Measurements from ENCODE around the gene TMEM179B.
"Not testable (repeated sequence)": the region's sequence is repeated elsewhere in the genome, so short reads cannot be mapped to it uniquely, and the experiment has no call there.

TMEM179B gene

DNA sequence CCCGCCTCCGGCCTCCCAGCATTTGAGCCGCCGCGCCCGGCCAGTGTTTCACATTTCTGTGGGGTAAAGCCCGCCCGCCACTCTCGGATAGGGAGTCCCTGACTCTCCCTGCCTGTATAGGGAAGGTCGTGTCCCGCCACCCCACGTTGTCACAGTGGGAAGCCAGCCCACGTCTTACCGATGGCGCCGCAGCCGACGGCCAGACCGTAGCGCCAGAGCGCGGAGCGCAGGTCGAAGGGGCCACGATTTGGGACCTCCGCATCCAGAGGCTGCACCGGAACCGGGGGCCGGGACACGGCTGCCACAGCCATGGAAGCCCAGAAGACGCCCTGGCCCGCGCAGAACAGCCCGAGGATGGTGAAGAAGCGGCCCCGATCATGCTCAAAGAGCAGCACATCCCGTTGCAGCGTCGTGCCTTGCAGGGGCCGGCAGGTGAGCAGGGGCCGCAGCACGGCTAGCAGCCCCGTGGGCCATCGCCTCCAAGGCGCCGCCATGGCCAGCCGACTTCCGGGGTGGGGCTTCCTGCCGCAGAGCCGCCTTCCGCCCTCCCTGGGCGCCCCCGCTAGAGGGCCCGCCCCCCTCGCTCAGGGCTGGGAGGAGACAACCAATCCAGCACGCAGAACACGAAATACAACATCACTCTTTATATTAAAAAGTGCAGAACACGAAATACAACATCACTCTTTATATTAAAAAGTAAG is 4.4 kb downstream of the TMEM179B start, which contains the start of gene TMEM223:
TMEM223 (minus strand) TSS at position 506 of the 701 bp plus-strand sequence; CDS start at position 494, 12 bp downstream.
- DNase-seq, result peak; percentile 76

DNA sequence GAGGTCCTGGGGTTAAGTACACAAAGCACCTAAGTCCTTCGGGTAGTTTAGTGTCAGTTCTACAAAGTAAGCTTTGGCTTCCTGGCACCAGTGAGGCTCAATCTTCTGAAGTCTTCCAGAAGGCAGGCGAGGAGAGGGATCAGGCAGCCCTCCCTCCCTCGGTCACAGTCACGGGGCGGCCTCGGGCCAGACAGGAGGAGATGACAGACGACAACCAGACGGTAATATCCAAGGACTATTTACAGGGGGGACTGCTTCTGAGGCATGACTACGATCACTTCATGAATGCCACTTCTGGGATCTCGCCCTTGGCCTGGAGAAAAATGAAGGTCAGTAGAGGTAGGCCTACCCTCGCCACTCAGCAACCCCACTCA is 5.0 kb downstream of the TMEM179B start:
- no peak for DNase-seq

DNA sequence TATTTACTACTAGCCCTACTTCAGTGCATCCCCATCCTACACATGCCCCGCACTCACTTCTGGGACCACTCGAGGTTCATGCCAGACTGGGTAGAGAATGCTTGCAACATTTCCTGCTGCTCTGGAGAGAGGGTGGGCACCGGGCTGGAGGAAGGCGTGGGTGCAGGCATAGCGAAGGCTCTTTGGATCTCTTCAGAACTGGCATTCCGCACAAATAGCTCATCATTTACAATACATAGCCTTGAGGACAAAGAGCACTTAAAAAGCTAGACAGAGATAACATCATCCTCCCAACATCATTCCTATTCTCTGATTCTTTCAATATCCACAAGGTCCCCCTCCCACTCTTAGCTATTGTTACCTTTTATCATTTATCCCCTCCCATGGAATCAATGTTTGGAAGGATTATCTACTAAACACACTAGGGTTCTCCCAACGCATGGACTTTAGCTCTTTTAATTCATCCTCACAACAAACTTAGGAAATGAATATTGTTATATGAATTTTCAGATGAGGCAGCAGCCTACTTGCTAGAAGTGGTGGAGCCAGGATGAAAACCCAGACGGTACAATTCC is 7.1 kb downstream of the TMEM179B start:
- DNase-seq, result no peak

- DNase-seq, result no peak
Observed at GRCh38 chr11:62796281-62796680, 9.1 kb downstream of the TMEM179B start.

- no peak for DNase-seq
Observed at GRCh38 chr11:62799486-62799885, 12.3 kb downstream of the TMEM179B start.

DNA sequence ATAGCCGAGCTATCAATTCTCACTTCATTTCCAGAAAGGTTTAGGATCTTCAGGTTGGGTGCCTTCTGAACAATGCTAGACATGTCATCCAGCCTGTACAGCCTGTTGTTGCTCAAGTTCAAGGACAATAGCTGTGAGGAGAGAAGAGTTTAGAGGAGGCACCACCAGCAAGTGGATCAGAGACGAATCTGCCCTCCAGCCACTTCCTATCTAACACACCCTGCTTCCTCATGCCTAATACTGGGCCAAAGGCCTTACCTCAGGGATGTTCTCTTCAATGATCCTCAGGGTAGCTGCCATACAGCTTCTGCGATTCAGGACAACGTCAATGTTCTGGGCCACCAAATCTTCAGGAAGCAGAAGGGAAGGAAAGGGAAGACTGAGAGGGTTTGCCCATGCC is 13.9 kb downstream of the TMEM179B start:
- DNase-seq, result no peak

GRCh38 chr11:62804310-62805075 is 17.3 kb downstream of the TMEM179B start:
- peak; percentile 31 for DNase-seq

GRCh38 chr11:62805076-62805892 is 18.1 kb downstream of the TMEM179B start, which contains the start of gene NXF1:
Gene NXF1, minus strand, starts transcription at chr11:62805440. Its CDS starts 84 bp downstream, at chr11:62805356.
- DNase-seq, result peak; percentile 96

DNA sequence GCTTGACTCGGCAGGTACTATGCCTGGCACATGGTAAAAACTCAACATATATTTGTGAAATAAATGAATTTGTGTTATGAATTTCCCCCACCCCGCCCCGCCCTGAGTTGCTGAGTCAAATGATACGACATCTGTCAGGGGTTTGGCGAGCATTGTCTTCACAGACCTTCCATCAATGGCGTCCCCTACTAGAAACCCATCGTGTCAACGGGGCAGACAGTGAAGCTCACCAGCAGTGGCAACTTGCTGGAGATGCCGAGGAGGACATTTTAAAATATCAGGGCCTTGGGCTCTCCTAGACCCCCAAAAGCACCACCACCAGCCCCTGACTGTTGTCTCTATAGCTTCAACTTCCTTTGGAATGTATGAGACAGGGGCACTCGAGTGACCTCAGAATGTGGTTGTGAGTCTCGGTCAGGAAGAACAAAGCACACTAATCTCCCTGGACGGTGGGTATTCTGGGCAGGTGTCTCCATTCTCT is 18.8 kb downstream of the TMEM179B start:
- DNase-seq, result peak; percentile 62

- DNase-seq, result no peak
Observed at GRCh38 chr11:62806611-62807121, 19.5 kb downstream of the TMEM179B start.

GRCh38 chr11:62810748-62811147 is 23.5 kb downstream of the TMEM179B start:
- DNase-seq, result no peak

- no peak for DNase-seq
Observed at GRCh38 chr11:62811659-62812058, 24.5 kb downstream of the TMEM179B start.

DNA sequence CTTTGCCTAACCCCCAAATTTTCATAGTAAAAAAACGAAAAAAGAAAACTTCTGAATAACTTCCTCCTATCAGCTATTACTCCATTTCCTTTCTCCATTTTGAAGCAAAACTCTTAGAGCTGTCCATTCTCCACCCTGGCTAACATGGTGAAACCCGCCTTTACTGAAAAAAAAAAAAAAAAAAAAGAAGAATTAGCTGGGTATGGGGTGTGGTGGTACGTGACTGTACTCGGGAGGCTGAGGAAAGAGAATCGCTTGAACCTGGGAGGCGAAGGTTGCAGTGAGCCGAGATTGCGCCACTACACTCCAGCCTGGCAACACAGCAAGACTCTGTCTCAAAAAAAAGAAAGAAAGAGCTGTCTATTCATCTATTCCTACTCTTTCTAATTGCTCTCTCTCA is 29.4 kb downstream of the TMEM179B start:
- DNase-seq, result no peak

GRCh38 chr11:62817129-62817528 is 29.9 kb downstream of the TMEM179B start:
- DNase-seq, result no peak

DNA sequence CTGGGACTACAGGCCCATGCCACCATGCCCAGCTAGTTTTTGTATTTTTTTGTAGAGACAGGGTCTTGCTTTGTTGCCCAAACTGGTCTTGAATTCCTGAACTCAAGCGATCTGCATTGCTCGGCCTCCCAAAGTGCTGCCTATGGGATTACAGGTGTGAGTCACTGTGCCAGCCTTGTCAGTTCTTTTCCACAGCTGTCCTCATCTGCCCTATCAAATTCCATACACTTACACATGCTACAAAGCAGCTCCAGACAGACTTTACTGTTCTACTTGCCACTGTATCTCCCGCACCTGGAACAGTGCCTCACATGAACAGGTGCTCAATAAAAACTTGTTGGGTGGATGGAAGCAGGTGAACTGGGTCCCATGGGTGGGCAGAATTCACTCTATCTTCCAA is 36.5 kb downstream of the TMEM179B start:
- no peak for DNase-seq

GRCh38 chr11:62828130-62828529 is 40.9 kb downstream of the TMEM179B start:
- DNase-seq, result not testable (repeated sequence)

GRCh38 chr11:62830904-62831519 is 43.8 kb downstream of the TMEM179B start:
- DNase-seq, result peak; percentile 46

GRCh38 chr11:62831520-62832335 is 44.5 kb downstream of the TMEM179B start, which contains the start of gene STX5:
Gene STX5, minus strand, starts transcription at chr11:62832051. Its CDS starts 808 bp downstream, at chr11:62831243.
- peak; percentile 97 for DNase-seq

DNA sequence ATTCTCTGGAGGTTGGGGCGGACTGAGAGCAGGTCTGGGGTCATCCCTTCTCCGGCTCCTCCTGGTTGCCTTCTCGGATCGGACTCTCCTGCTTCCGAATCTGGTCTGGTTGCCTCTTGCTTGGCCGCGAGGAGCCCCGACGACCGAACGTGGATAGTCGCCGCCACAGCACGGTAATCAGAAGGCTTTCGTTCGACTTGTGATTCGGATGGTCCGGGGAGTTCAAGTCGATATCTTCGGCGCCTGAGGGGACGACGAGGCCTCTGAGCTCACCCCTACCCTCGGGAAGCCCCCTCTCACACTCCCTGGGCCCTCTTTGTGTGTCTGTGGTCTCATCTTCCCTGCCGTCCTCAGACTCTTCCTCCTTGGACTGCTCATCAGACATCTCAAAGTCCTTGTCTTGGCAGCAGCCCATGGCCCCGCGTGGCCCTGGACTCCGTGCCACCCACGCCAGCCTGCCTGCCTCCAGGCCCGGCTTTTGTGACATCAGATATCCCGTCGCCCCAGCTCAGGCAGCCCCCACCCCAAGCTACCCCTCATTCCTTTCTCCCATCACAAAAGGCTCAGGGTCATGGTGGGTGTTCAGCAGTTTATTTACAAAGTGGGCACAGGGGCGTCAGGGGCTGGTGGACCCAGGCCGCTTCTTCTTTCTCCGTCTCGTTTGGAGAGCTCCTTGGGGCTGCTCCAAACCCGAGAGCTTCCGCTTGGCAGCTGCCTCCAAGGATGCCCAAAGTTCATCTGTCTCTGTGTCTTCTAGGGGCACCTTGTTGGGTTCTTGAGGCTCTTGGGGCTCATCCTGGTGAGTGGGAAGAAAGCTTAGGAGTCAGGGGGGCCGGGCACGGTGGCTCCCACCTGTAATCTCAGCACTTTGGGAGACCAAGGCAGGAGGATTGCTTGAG is 45.4 kb downstream of the TMEM179B start, which contains the start of gene TEX54:
TEX54 (minus strand) TSS at position 506 of the 899 bp plus-strand sequence.
- no peak for DNase-seq

DNA sequence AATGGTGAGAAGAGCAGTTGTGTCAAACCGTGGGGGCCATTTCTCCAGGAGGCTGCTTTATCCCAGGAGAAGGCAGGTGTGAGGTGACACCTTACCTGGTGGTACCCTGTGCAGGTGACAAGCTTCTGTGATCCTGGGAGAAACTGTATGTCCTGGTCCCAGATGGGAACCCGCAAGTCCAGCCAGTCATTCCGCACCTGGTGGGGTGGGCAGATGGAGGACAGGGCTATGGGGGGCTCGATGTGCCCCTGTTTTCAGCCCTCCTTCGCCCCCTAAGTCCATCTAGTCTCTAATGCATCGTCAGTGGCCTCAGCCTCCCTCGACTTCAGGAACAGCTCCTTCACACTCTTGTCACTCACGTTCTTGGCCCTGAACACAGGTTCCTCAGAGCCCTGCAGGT is 48.1 kb downstream of the TMEM179B start:
- DNase-seq, result no peak
